HEK293T (cell line): ENCODE measurements around the gene GDF10.
A peak's percentile ranks its signal among the peaks of the same experiment; 100 is the strongest.

Experiments
- CTCF ChIA-PET: fragments of 350-600 bp; formaldehyde crosslinking; extraction: SDS; loops from one replicate; lab custom pipeline; 2021; ENCODE audit warnings: antibody characterized with exemption, inconsistent platforms; lab: Yijun Ruan, JAX
- POLR2A ChIA-PET: fragments of 350-600 bp; formaldehyde crosslinking; extraction: SDS; loops from one replicate; lab custom pipeline; 2020; ENCODE audit warnings: antibody characterized with exemption, inconsistent platforms; lab: Yijun Ruan, JAX
- DNase-seq: peaks from one replicate; pipeline ENCODE4 v3.0.0; 2012; ENCODE audit warnings: mixed read lengths; ENCODE audit errors: extremely low spot score
- ARNT ChIP-seq: fragments of 450-650 bp; IDR thresholded peaks from 2 replicates; pipeline ENCODE4 v1.6.1; 2017; ENCODE audit warnings: mild to moderate bottlenecking
- BHLHE40 ChIP-seq: fragments of 450-650 bp; IDR thresholded peaks from 2 replicates; pipeline ENCODE4 v1.6.1; 2016; ENCODE audit warnings: mild to moderate bottlenecking, moderate library complexity, borderline replicate concordance
- CTBP1 ChIP-seq: fragments of 450-650 bp; IDR thresholded peaks from 2 replicates; pipeline ENCODE4 v1.6.1; 2016; ENCODE audit warnings: borderline replicate concordance
- ELF4 ChIP-seq: fragments of 450-650 bp; IDR thresholded peaks from 2 replicates; pipeline ENCODE4 v1.6.1; 2017; ENCODE audit warnings: antibody characterized with exemption
- FOXA1 ChIP-seq: fragments of 450-650 bp; IDR thresholded peaks from 2 replicates; pipeline ENCODE4 v1.6.1; 2016; ENCODE audit warnings: mild to moderate bottlenecking
- FOXK2 ChIP-seq: fragments of 450-650 bp; IDR thresholded peaks from 2 replicates; pipeline ENCODE4 v1.6.1; 2016; ENCODE audit warnings: mild to moderate bottlenecking
- FOXM1 ChIP-seq: fragments of 450-650 bp; IDR thresholded peaks from 2 replicates; pipeline ENCODE4 v1.6.1; 2017; ENCODE audit warnings: mild to moderate bottlenecking, borderline replicate concordance
- HDGF ChIP-seq: fragments of 450-650 bp; IDR thresholded peaks from 2 replicates; pipeline ENCODE4 v1.6.1; 2017; ENCODE audit warnings: antibody characterized with exemption, borderline replicate concordance
- L3MBTL2 ChIP-seq: fragments of 450-650 bp; conservative IDR thresholded peaks from 2 replicates; pipeline ENCODE4 v1.6.1; 2016; ENCODE audit warnings: mild to moderate bottlenecking
- LEF1 ChIP-seq: fragments of 450-650 bp; IDR thresholded peaks from 2 replicates; pipeline ENCODE4 v1.6.1; 2017; ENCODE audit warnings: mild to moderate bottlenecking, borderline replicate concordance
- NFRKB ChIP-seq: fragments of 450-650 bp; IDR thresholded peaks from 2 replicates; pipeline ENCODE4 v1.6.1; 2016; ENCODE audit warnings: mild to moderate bottlenecking, moderate library complexity
- SP1 ChIP-seq: fragments of 450-650 bp; IDR thresholded peaks from 2 replicates; pipeline ENCODE4 v1.6.1; 2017
- SUZ12 ChIP-seq: fragments of 450-650 bp; IDR thresholded peaks from 2 replicates; pipeline ENCODE4 v1.6.1; 2016; ENCODE audit warnings: mild to moderate bottlenecking
- TARDBP ChIP-seq: fragments of 450-650 bp; IDR thresholded peaks from 2 replicates; pipeline ENCODE4 v1.6.1; 2016
- ZNF384 ChIP-seq: fragments of 450-650 bp; IDR thresholded peaks from 2 replicates; pipeline ENCODE4 v1.6.1; 2016
- TF ChIP-seq, protein P1 (sequence below): fragments of 450-650 bp; IDR thresholded peaks from 2 replicates; pipeline ENCODE4 v1.6.1; 2016

Gene GDF10

DNA sequence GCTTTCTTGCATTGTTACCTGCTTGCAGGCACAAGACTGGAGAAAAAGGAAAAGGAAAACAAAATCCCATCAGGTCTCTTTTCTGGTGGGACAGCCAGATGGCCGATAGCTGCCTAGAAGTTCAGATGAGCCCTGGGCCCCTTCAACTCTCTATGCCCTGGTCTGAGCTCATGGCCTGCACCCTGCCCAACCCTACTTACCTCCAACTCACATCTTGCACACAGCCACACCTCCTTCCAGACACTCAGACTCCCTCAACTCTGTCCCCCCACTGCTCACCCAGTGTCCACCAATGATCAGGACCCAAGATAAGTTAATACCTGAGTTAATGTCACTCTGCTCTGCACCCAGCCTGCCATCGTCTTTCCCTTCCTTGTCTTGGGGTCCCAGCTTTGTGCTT, 59.1 kb downstream of the GDF10 start:
- POLR2A ChIA-PET = interaction anchor here (1.5 kb wide), 1 partner anchor 25 kb away, joined by 4 read pairs; the partner anchor contains the start of gene ZNF488
- CTCF ChIA-PET = interaction anchor here (0.9 kb wide), 1 partner anchor 19 kb away, joined by 3 read pairs; no protein-coding TSS in a partner anchor
- DNase-seq = no peak
- no peak for TF ChIP-seq LEF1
- TF ChIP-seq FOXK2 = no peak
- TF ChIP-seq SP1 = no peak
- no peak for TF ChIP-seq BHLHE40
- no peak for TF ChIP-seq SUZ12
- TF ChIP-seq ZNF384 = no peak
- no peak for TF ChIP-seq HDGF
- no peak for TF ChIP-seq L3MBTL2
- TF ChIP-seq FOXA1 = no peak
- TF ChIP-seq ARNT = no peak
- no peak for TF ChIP-seq NFRKB
- TF ChIP-seq CTBP1 = no peak
- no peak for TF ChIP-seq FOXM1
- TF ChIP-seq ELF4 = no peak
- no peak for TF ChIP-seq TARDBP
- TF ChIP-seq, protein P1, sequence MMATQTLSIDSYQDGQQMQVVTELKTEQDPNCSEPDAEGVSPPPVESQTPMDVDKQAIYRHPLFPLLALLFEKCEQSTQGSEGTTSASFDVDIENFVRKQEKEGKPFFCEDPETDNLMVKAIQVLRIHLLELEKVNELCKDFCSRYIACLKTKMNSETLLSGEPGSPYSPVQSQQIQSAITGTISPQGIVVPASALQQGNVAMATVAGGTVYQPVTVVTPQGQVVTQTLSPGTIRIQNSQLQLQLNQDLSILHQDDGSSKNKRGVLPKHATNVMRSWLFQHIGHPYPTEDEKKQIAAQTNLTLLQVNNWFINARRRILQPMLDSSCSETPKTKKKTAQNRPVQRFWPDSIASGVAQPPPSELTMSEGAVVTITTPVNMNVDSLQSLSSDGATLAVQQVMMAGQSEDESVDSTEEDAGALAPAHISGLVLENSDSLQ = no peak

DNA sequence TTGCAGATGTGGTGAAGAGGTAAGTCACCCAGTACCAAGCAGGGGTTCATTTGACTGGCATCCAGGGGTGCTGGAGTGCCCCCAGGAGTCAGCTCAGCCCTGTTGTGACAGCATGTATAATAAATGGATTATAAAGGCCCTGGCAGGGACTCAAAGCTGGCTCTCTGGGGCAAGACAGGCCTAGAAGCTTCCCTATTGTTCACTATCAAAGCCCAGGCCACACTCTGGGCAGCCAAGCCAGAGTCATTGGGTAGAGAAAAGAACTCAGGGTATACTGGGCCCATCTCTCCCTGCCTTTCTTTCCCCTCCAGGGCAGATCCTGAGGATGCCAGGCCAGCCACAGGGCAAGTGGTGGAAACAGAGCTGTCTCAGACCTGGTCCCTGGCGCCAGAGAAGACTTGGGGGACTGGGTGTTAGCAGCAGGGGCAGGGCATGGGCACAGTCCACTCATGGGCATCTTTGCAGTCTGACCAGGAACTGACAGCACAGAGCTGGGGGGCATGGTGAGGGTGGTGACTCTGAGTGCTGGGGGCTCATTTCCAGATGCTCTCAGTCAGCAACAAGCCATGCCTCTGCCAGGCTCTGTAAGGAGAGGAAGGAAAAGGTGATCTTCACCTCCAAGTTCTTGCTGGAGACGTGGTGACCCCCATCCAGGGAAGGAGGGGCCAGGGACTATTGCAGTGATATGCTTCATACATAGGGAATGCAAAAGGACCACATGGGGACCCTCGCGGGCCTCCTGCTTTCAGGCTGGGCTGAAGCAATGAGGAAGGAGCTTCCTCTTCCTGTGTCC, 59.8 kb downstream of the GDF10 start:
- ChIA-PET CTCF (interaction anchor here (0.6 to 0.9 kb wide), 2 partner anchors 20 to 58 kb away, joined by 3 read pairs; no protein-coding TSS in a partner anchor), POLR2A (no interaction called here)
- TF ChIP-seq CTBP1 = no peak
- DNase-seq = no peak

DNA sequence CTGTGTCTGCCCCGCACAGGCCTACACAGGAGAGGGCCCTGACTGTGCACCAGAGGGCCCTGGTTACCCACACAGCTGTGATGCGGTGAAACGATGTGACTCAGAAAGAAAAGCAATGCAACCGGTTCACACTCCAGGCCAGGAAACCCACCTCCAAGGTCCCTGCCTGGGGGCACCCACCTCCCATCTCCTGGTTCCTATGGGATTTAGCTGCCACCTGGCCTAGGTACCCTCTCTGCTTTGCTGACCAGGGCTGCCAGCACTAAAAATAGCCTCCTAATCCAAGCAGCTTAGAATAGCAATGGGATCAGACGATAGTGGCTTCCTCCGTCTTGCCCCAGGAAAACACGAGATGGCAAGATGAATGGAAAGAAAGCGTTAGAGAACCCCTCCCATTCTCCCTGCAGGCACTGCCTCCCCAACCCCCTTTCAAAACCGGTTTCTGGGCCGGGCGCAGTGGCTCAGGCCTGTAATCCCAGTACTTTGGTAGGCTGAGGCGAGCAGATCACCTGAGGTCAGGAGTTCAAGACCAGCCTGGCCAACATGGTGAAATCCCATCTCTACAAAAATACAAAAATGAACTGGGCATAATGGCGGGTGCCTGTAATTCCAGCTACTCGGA, 60.5 kb downstream of the GDF10 start:
- CTCF ChIA-PET = interaction anchor here (0.6 kb wide), 1 partner anchor 58 kb away, joined by 3 read pairs; no protein-coding TSS in a partner anchor
- POLR2A ChIA-PET = no interaction called here
- TF ChIP-seq NFRKB = no peak
- TF ChIP-seq, protein P1 = no peak
- TF ChIP-seq ZNF384 = no peak
- TF ChIP-seq ELF4 = no peak
- no peak for TF ChIP-seq L3MBTL2
- no peak for TF ChIP-seq HDGF
- TF ChIP-seq BHLHE40 = no peak
- no peak for TF ChIP-seq FOXK2
- TF ChIP-seq TARDBP = no peak
- no peak for TF ChIP-seq ARNT
- TF ChIP-seq SUZ12 = no peak
- no peak for TF ChIP-seq FOXA1
- TF ChIP-seq CTBP1 = no peak
- TF ChIP-seq FOXM1 = no peak
- DNase-seq = no peak

DNA sequence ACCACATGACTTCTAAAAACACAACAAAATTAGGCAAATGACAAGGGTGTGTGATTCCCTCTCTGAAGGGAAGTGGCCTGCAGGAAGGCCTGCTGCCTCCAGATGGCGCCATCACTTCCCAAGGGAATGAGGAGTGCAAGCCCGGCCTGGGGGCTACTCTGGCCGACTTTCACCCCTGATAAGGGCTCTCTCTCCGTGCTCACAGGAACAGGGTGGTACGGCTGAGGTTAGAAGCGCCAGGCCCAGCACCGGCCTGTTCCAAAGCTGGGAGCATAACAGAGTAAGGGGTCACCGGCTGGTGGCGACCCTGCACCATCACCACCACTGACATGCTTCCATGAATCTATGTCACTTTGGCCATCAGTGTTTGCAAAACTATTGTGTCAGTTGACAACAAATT, 61.3 kb downstream of the GDF10 start:
- peak; percentile 80 for DNase-seq
- CTCF ChIA-PET = interaction anchor here (0.7 to 0.9 kb wide), 3 partner anchors 8 to 16 kb away, joined by 3 to 4 read pairs (median 4); no protein-coding TSS in a partner anchor
- POLR2A ChIA-PET = interaction anchor here (1.0 kb wide), 1 partner anchor 21 kb away, joined by 3 read pairs; no protein-coding TSS in a partner anchor
- no peak for TF ChIP-seq SP1
- no peak for TF ChIP-seq ZNF384
- no peak for TF ChIP-seq ELF4
- no peak for TF ChIP-seq NFRKB
- TF ChIP-seq LEF1 = no peak
- no peak for TF ChIP-seq TARDBP
- no peak for TF ChIP-seq BHLHE40
- no peak for TF ChIP-seq HDGF
- TF ChIP-seq ARNT = no peak

DNA sequence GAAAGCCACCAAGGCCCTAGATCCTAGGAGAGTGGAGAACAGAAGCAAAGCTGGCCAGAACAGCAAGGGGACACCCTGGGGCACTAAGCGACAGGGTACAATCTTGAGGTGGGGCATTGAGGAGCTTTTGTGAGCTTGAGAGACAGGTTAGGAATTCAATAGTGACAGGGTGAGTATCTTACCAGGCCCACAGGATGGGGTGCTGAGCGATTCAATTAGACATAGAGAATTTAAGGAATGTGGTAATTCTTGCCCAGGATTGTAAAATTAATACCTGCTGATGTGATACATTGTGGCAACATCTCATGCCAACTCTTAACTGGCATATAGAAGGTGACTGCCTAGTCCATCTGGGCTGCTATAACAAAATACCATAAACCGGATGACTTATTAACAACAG, 62.2 kb downstream of the GDF10 start:
- no peak for TF ChIP-seq ZNF384
- POLR2A ChIA-PET = interaction anchor here (1.0 kb wide), 1 partner anchor 20 kb away, joined by 3 read pairs; no protein-coding TSS in a partner anchor
- no peak for DNase-seq
- CTCF ChIA-PET = interaction anchor here (0.7 to 0.9 kb wide), 6 partner anchors 9 to 369 kb away, joined by 3 to 4 read pairs (median 4); no protein-coding TSS in a partner anchor
